Middle frontal gyrus (tissue), 1 donor: Measurements from ENCODE around the gene LCE4A.

Source experiments
- DNase-seq: peaks from one replicate; pipeline ENCODE4 v3.0.0-alpha.2; 2015; ENCODE audit warnings: low spot score; ENCODE audit errors: extremely low spot score

The LCE4A gene

GRCh38 chr1:152745765-152746444 is 37.9 kb downstream of the LCE4A start:
- DNase-seq: no peak

GRCh38 chr1:152747831-152748230 is 39.9 kb downstream of the LCE4A start:
- DNase-seq: no peak

GRCh38 chr1:152752225-152752624 is 44.3 kb downstream of the LCE4A start:
- no peak for DNase-seq

- no peak for DNase-seq
Measured at GRCh38 chr1:152753586-152753985, 45.6 kb downstream of the LCE4A start.

- DNase-seq: no peak
Measured at GRCh38 chr1:152756872-152757271, 48.9 kb downstream of the LCE4A start.

- no peak for DNase-seq
Measured at GRCh38 chr1:152757747-152758146, 49.8 kb downstream of the LCE4A start, which contains the start of gene KPRP. TSS of gene KPRP (plus strand) at chr1:152758025. CDS start at chr1:152759589, 1,564 bp downstream.

- DNase-seq: no peak
Measured at GRCh38 chr1:152758636-152759035, 50.7 kb downstream of the LCE4A start.
